Measurements from ENCODE around the gene HIPK2. TPM values are rescaled to one million over a fixed set of nuclear protein-coding genes. Genes with fewer than 3 reads are reported as not detected.

HIPK2 gene
- total RNA-seq, 4 donors from 2014 or later = 17.9 to 35.9 (median 22.4) TPM

DNA sequence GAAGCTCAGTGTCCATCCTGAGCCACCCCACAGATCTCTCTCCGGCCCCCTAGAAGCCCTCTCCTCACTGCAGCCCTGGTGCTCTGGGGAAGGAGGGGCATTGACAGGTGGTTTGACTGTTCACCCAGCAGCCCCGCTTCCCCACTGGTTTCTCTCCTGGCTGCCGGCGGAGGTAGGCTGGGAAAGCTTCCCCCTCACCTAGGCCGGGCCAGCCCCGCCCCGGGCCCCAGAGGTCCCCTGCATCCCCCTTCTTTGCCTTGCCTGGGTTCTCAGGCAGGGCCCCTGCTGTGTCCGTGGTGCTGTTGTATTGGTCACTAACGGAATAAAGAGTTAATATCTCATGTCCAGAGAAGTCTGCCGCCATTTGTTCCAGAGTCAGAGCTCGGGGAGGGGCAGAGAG, 233.2 kb downstream of the HIPK2 start:
- no peaks in the 10 kb centered on the region for H3K27me3 ChIP-seq
- no peak overlapping the region for H3K27ac ChIP-seq
- TF ChIP-seq EP300 (IDR thresholded peaks at IDR 0.05) = no peak
- TF ChIP-seq POLR2AphosphoS5 (IDR thresholded peaks at IDR 0.05) = no peak
- TF ChIP-seq, protein P1, sequence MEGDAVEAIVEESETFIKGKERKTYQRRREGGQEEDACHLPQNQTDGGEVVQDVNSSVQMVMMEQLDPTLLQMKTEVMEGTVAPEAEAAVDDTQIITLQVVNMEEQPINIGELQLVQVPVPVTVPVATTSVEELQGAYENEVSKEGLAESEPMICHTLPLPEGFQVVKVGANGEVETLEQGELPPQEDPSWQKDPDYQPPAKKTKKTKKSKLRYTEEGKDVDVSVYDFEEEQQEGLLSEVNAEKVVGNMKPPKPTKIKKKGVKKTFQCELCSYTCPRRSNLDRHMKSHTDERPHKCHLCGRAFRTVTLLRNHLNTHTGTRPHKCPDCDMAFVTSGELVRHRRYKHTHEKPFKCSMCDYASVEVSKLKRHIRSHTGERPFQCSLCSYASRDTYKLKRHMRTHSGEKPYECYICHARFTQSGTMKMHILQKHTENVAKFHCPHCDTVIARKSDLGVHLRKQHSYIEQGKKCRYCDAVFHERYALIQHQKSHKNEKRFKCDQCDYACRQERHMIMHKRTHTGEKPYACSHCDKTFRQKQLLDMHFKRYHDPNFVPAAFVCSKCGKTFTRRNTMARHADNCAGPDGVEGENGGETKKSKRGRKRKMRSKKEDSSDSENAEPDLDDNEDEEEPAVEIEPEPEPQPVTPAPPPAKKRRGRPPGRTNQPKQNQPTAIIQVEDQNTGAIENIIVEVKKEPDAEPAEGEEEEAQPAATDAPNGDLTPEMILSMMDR (IDR thresholded peaks at IDR 0.05) = no peak
- TF ChIP-seq POLR2A (IDR thresholded peaks at IDR 0.05) = no peak
- no peaks in the 10 kb centered on the region for H3K9me3 ChIP-seq
- WGBS, 2 donors (ENCODE audit: low coverage in 1 of 2) = 100% methylated on average over 2 of the region's 11 CpGs; no CpG with 5 or more reads in 1 of the 2 donors
- ATAC-seq = no peak
- peaks cover 0 to 13% (median 0%) of the 10 kb centered on the region in 3 donors for H3K4me1 ChIP-seq
- no peaks in the 10 kb centered on the region for H3K36me3 ChIP-seq
- H3K4me3 ChIP-seq = no peak overlapping the region

DNA sequence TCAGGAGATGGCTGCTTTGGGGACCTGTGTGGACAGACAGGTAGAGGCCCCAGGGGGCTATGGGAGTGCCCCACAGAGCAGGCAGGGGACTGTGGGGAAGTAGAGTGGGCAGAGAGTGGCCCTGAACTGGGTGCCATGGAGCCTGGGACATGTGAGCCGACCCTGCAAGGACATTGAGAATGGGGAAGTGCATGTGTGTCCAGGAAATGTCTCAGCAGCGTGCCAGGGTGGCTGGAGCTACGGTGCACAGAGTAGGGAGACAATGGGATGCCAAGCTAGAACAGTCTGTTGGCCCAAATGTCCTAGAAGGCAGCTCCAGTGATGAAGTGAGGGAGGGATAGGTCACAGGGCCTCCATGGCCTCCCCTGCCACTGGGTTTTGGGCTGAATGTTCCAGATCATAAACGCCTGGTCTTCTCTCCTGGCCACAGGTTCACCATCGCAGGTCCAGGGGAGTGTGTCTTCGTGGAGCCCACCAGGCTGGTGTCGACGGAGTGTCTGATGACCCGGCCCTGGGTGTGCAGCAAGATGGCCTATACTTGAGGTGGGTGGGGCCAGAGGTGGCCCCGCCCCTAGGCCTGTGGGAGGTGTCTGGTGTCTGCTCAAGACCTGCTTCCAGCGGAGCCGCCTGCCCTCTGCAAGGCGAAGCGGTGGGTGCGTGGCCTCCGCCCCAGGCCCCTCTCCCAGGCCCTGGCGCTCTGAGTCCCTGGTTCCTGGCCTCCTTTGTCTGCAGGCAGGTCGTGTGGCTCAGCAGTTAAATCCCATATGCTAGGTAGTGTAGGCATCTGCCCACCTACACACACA, 233.8 kb downstream of the HIPK2 start:
- Histone ChIP-seq H3K4me3 (no peak overlapping the region), H3K4me1 (peaks cover 0 to 20% (median under 1%) of the 10 kb centered on the region in 3 donors), H3K27me3 (no peaks in the 10 kb centered on the region), H3K9me3 (no peaks in the 10 kb centered on the region), H3K27ac (no peak overlapping the region), H3K36me3 (no peaks in the 10 kb centered on the region)
- WGBS, 2 donors (ENCODE audit: low coverage in 1 of 2) = 80 to 94% methylated on average over 2 to 3 of the region's 18 CpGs
- TF ChIP-seq POLR2AphosphoS5 (IDR thresholded peaks at IDR 0.05) = no peak
- TF ChIP-seq, protein P1 (IDR thresholded peaks at IDR 0.05) = no peak
- no peak for TF ChIP-seq POLR2A (IDR thresholded peaks at IDR 0.05)
- no peak for TF ChIP-seq EP300 (IDR thresholded peaks at IDR 0.05)
- ATAC-seq = no peak

DNA sequence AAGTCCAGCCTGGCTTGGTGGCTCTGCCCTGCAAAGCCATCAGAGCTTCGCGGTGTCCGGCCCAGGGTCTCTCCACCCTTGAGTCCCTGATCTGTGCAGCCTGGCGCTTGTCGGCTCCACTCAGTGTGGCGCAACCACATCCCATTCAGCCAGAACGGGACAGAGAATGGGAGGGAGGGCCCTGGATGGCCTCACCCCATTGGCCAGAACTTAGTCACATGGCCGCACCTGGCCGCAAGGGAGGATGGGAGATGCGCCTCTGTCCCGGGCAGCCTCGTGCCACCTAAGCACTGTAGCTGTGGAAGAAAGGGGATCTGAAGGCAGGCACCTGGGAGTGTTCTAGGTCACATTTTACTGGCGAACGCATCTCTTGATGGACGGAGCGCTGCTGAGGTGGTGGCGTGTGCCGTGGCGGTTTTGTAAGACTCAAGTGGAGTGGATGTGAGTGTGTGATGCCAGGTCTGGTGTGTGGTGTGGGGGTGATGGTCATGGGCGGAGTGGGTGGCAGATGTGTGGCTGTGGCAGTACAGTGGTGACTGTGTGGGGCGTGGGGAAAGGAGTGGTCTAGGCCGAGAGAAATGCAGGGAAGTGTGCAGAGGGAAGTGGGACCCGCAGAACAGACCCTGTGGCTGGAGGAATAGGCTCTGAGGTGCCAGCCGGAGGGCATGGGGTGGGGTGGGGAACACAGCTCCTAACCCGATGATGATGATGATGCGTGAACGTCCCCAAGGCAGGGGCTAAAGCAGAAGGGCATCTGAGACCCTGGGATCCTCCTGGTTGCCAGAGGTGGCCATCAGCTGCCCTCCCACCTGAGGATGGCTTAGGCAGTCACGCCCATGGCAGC, 235.3 kb downstream of the HIPK2 start:
- ATAC-seq = no peak
- Histone ChIP-seq H3K9me3 (no peaks in the 10 kb centered on the region), H3K4me3 (no peak overlapping the region), H3K36me3 (no peaks in the 10 kb centered on the region), H3K4me1 (peaks cover 0 to 26% (median 4%) of the 10 kb centered on the region in 3 donors), H3K27me3 (no peaks in the 10 kb centered on the region), H3K27ac (no peak overlapping the region)
- WGBS, 2 donors (ENCODE audit: low coverage in 1 of 2) = 83 to 97% methylated on average over 8 to 19 of the region's 28 CpGs
- TF ChIP-seq POLR2A (IDR thresholded peaks at IDR 0.05) = no peak
- TF ChIP-seq, protein P1 (IDR thresholded peaks at IDR 0.05) = no peak
- no peak for TF ChIP-seq POLR2AphosphoS5 (IDR thresholded peaks at IDR 0.05)

DNA sequence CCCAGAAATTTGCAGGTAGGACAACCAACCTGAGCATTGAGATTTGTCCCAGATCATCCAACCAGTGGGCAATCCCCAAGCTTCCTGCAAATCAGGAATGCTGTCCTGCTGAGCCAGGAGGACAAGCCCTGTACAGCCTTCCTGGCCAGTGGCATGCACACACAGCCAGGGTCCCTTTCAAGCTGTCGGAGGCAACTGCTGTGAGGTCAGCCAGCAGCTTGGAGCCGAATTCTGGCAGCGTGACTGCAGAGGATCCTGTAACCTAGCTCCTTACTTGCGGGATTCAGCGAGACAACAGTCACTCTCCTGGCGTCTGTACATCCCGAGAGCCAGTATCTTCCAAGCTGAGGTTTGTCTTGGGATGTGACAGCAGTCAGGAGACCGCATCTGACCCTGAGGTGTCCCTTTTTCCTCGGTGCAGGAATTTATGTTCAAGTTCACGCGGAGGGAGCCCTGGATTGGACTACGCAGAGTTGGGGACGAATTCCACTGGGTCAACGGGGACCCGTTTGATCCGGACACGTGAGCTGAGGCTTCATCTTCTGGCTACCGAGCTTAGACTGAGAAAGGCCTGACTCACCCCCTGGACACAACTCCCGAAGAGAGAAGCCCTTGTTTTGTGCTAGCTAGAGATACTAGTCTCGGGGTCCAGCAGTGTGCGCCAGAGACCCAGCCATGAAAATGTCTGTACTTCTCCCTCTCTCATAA, 236.0 kb downstream of the HIPK2 start:
- Histone ChIP-seq H3K27me3 (no peaks in the 10 kb centered on the region), H3K4me3 (no peak overlapping the region), H3K36me3 (no peaks in the 10 kb centered on the region), H3K4me1 (peaks cover 0 to 26% (median 4%) of the 10 kb centered on the region in 3 donors), H3K27ac (no peak overlapping the region), H3K9me3 (no peaks in the 10 kb centered on the region)
- TF ChIP-seq, protein P1 (IDR thresholded peaks at IDR 0.05) = no peak
- TF ChIP-seq EP300 (IDR thresholded peaks at IDR 0.05) = no peak
- no peak for TF ChIP-seq POLR2A (IDR thresholded peaks at IDR 0.05)
- no peak for TF ChIP-seq POLR2AphosphoS5 (IDR thresholded peaks at IDR 0.05)
- no peak for ATAC-seq
- 40 to 50% methylated on average over 2 of the region's 21 CpGs for WGBS, 2 donors (ENCODE audit: low coverage in 1 of 2)
